Thyroid gland (tissue), 4 donors: ENCODE results near the gene KDELR1.

Experiments
- CTCF ChIP-seq, 6 experiments: fragments of 200-600 bp in 3 of 6; fragments of 450-650 bp in 3 of 6; sonication (generic) in 3 of 6; IDR thresholded peaks; one replicate each; pipeline ENCODE4 v1.5.1; 2016 to 2019; ENCODE audit warnings: antibody characterized with exemption in 6 of 6, mild to moderate bottlenecking in 2 of 6, inconsistent platforms in 1 of 6, moderate library complexity in 1 of 6
- POLR2A ChIP-seq, 2 donors: fragments of 450-650 bp; IDR thresholded peaks; one replicate each; pipeline ENCODE4 v1.6.1; 2017; ENCODE audit warnings: antibody characterized with exemption in 2 of 2, mild to moderate bottlenecking in 2 of 2, moderate library complexity in 1 of 2

GRCh38 chr19:48419158-48419920 is 28.0 kb upstream of the KDELR1 start:
- no peak for TF ChIP-seq CTCF (IDR thresholded peaks at IDR 0.05)
- TF ChIP-seq POLR2A (IDR thresholded peaks at IDR 0.05): no peak
